ENCODE measurements around the gene HMGN4. TPM values are rescaled to one million over a fixed set of nuclear protein-coding genes. Genes with fewer than 3 reads are reported as not detected.

Gene HMGN4
- total and polyA plus RNA-seq, 9 of the 15 experiments (the other 6 are each of a cell fraction or from before 2014, with no cell fraction given), result 35.4 to 134 (median 94.1) TPM

DNA sequence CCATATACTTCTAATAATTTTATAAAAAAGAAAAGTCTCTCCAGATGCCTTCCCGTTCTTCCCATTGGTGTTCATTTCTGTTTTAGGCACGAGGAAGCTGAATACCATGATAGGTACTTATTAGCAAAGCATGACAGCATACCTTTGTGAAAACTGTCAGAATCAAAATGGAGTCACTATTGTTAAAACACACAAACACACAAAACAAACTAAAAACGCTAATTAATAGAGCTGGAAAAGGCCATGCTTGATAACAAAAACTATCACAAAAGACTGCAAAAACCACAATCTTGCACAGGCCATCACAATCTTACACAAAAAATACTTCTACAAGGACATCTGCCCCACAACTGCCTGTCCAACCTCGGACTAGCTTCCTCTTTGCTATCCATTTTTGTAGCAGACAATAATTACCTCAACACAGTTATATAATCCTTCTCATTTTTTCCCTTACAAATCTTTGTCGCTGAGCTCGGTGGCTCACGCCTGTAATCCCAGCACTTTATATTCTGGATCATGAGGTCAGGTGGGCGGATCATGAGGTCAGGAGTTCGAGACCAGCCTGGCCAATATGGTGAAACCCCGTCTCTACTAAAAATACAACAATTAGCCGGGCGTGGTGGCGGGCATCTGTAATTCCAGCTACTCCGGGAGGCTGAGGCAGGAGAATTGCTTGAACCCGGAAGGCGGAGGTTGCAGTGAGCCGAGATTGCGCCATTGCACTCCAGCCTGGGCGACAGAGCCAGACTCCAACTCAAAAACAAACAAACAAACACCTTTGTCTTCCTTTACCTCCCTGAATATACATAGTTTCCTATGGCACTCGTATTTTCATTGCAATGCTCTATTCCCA is 55.3 kb downstream of the HMGN4 start (continued):
- TF ChIP-seq FOXK2 (conservative IDR thresholded peaks at IDR 0.05 in 1 of 2, IDR thresholded peaks at IDR 0.05 in 1 of 2; ENCODE audit: low read depth in 2 of 2) (peak in 1 of 2 experiments; percentile 50; a peak in 1 of 4 replicates), ZNF354B (CRISPR knock-in tag; IDR thresholded peaks at IDR 0.05) (peak; percentile 67), NFATC3 (IDR thresholded peaks at IDR 0.05) (no peak), ZNF79 (CRISPR knock-in tag; IDR thresholded peaks at IDR 0.05; ENCODE audit: low read depth) (peak; percentile 78; the same call in 1 of the 2 replicates), CUX1 (CRISPR knock-in tag; IDR thresholded peaks at IDR 0.05) (peak; percentile 76; the same call in 1 of the 2 replicates), HDAC8 (tag; IDR thresholded peaks at IDR 0.05) (peak; percentile 73; the same call in 1 of the 2 replicates), NCOA6 (IDR thresholded peaks at IDR 0.05) (no peak), PTTG1 (tag; IDR thresholded peaks at IDR 0.05; ENCODE audit: low read depth) (peak; percentile 95), MECOM (CRISPR knock-in tag; IDR thresholded peaks at IDR 0.05) (peak; percentile 72), CBFA2T3 (IDR thresholded peaks at IDR 0.05) (no peak), NFE2 (IDR thresholded peaks at IDR 0.05; ENCODE audit: low read depth) (no peak), HDAC1 (IDR thresholded peaks at IDR 0.05) (peak in 1 of 2 experiments; percentile 39; a peak in 1 of 4 replicates)
- TF ChIP-seq, protein P1, sequence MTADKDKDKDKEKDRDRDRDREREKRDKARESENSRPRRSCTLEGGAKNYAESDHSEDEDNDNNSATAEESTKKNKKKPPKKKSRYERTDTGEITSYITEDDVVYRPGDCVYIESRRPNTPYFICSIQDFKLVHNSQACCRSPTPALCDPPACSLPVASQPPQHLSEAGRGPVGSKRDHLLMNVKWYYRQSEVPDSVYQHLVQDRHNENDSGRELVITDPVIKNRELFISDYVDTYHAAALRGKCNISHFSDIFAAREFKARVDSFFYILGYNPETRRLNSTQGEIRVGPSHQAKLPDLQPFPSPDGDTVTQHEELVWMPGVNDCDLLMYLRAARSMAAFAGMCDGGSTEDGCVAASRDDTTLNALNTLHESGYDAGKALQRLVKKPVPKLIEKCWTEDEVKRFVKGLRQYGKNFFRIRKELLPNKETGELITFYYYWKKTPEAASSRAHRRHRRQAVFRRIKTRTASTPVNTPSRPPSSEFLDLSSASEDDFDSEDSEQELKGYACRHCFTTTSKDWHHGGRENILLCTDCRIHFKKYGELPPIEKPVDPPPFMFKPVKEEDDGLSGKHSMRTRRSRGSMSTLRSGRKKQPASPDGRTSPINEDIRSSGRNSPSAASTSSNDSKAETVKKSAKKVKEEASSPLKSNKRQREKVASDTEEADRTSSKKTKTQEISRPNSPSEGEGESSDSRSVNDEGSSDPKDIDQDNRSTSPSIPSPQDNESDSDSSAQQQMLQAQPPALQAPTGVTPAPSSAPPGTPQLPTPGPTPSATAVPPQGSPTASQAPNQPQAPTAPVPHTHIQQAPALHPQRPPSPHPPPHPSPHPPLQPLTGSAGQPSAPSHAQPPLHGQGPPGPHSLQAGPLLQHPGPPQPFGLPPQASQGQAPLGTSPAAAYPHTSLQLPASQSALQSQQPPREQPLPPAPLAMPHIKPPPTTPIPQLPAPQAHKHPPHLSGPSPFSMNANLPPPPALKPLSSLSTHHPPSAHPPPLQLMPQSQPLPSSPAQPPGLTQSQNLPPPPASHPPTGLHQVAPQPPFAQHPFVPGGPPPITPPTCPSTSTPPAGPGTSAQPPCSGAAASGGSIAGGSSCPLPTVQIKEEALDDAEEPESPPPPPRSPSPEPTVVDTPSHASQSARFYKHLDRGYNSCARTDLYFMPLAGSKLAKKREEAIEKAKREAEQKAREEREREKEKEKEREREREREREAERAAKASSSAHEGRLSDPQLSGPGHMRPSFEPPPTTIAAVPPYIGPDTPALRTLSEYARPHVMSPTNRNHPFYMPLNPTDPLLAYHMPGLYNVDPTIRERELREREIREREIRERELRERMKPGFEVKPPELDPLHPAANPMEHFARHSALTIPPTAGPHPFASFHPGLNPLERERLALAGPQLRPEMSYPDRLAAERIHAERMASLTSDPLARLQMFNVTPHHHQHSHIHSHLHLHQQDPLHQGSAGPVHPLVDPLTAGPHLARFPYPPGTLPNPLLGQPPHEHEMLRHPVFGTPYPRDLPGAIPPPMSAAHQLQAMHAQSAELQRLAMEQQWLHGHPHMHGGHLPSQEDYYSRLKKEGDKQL (CRISPR knock-in tag; IDR thresholded peaks at IDR 0.05; ENCODE audit: borderline replicate concordance), result no peak
- TF ChIP-seq, protein P2, sequence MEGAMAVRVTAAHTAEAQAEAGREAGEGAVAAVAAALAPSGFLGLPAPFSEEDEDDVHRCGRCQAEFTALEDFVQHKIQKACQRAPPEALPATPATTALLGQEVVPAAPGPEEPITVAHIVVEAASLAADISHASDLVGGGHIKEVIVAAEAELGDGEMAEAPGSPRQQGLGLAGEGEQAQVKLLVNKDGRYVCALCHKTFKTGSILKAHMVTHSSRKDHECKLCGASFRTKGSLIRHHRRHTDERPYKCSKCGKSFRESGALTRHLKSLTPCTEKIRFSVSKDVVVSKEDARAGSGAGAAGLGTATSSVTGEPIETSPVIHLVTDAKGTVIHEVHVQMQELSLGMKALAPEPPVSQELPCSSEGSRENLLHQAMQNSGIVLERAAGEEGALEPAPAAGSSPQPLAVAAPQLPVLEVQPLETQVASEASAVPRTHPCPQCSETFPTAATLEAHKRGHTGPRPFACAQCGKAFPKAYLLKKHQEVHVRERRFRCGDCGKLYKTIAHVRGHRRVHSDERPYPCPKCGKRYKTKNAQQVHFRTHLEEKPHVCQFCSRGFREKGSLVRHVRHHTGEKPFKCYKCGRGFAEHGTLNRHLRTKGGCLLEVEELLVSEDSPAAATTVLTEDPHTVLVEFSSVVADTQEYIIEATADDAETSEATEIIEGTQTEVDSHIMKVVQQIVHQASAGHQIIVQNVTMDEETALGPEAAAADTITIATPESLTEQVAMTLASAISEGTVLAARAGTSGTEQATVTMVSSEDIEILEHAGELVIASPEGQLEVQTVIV (CRISPR knock-in tag; IDR thresholded peaks at IDR 0.05; ENCODE audit: borderline replicate concordance), result peak; percentile 62; the same call in 1 of the 2 replicates

Measured in K562 (cell line).